Stimulated activated naive CD8-positive, alpha-beta T cell treated with anti-CD3 and anti-CD28 coated beads, Interleukin-15, Interleukin-2, amounts not matched to agents 100 U/mL and 50 U/mL, for 24 hours (primary cell): ENCODE data around the gene OR8D1.
A peak's percentile ranks its signal among the peaks of the same experiment; 100 is the strongest.
"Not testable (repeated sequence)": the region's sequence is repeated elsewhere in the genome, so short reads cannot be mapped to it uniquely, and the experiment has no call there.

Source experiments
- ATAC-seq: fragments of 150-1000 bp; cut with Tn5 transposase; one replicate; pipeline ENCODE4 v1.10.0; 2021
- DNase-seq: peaks from one replicate; pipeline ENCODE4 v3.0.0; 2021

The OR8D1 gene

DNA sequence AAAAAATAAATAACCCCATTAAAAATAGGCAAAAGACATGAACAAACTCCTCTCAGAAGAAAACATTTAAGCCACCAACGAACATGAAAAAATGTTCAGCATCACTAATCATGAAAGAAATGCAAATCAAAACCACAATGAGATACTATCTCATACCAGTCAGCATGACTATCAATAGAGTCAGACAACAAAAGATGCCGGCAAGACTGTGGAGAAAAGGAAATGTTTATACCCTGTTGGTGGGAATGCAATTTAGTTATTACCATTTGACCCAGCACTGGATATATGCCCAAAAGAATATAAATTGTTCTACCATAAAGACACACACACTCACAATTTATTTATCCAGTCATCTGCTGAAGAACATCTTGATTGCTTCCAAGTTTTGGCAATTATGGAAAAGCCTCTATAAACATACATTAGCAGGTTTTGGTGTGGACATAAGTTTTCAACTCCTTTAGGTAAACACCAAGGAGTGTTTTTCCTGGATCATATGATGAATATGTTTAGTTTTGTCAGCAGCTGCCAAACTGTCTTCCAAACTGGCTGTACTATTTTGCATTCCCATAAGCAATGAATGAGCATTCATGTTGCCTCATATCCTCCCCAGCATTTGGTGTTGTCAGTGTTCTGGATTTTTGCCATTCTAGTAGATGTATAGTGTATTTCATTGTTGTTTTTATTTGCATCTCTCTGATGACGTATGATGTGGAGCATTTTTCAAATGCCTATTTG is 28.0 kb downstream of the OR8D1 start:
- no peak for ATAC-seq
- DNase-seq = no peak

DNA sequence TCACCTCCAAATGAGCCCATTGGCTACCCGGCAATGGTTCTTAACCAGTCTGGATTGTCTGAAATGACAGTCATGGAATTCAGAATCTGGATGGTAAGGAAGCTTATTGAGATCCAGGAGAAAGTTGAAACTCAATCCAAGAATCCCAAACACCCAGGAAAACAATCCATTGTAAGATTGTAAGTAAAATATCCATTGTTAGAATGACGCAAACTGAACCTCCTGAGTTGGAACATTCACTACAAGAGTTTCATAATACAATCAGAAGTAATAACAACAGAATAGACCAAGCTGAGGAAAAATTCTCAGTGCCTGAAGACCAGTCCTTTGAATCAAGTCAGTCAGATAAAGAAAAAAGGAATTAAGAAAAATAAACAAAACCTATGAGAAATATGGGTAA is 35.5 kb downstream of the OR8D1 start:
- ATAC-seq = no peak
- DNase-seq = no peak

DNA sequence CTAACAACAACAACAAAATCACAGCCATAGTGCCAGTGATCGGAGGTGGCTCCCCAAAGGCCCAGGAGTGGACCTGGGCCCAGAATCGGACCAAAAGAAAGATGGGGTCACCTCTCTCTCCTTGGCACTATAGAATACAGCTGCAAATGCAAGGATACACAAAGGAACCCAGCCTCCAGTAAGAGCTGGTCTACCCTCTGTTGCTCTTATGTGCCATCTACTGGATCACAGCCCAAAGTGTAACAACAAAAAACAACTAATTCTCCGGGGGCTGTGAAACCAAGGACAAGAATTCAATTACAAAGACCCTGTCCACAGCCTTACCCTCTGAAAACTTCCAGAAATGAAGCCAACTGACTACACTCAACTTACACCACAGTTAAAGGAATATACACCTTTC is 35.9 kb downstream of the OR8D1 start:
- no peak for DNase-seq
- no peak for ATAC-seq

DNA sequence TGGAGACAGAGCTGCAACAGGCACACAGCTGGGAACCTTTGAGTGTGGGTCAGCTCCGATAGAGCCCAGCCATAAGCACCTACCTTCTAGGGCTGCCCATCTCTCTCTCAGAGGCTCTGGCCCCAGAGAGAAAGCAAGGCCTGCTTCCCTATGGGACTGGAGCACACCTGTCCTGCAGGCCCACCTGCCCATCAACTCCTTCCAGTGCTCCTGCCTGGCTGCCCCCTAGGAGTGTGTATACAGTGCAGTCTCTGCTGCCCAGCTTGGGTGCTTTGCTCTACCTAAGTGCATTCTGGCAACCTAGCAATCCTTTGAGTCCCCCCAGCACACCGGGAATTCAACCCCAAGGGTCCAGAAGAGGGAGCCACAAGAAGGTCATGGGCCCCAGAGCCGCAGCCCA is 36.5 kb downstream of the OR8D1 start:
- no peak for DNase-seq
- ATAC-seq = no peak

DNA sequence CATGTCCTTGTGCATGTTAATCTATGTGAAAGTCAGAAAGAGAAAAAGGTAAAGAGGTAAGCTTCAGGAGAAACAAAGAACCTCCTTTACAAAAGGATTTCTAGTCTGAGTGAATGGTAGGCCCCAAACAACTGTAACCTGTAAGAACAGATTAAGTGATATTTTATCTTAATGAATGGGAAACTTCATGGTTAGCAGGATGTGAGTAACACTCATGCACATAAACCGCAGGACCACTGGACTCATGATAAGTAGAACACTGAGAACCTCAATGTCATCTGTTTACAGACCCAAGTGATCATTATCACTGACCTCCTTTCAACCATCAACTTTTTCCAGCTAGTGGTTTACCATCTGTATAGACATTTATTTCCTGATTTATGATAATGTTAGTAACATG is 37.7 kb downstream of the OR8D1 start:
- DNase-seq (no peak), ATAC-seq (peak; percentile 75)

DNA sequence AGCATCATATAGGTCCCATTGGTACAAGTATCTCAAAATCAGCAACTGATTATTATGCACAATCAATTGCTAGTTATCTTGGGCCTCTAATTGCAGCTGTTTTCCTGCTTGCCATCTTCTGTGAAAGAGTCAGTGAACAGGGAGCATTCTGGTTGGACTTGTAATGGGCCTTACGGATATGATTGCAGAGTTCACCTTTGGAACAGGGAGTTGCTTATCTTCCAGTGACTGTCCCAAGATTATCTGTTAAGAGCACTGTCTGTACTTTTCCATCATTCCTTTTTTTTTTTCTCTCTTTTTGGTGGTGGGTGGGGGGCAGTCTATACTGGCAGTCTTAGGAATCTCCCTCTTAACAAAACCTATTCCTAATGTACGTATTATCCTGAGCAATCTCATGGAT is 39.7 kb downstream of the OR8D1 start:
- ATAC-seq (no peak), DNase-seq (no peak)

DNA sequence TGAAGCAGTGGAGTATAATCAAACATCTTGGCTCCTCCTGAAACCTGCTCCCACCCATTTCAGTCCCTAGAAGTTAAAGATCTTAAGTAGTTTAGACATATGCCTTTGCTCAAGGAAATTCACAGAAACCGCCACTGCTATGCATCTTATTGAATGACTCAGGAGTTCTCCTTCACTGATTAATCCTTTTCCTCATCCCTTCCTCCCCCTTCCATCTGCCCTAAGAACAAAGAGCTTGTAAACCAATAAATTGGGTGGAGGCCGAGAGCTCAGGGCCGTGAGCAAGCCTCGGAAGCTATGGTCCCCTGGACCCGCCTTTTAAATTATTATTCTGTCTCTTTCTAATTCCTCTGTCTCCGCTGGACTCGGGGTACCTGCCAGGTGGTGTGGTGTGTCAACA is 42.9 kb downstream of the OR8D1 start:
- ATAC-seq, DNase-seq: not testable (repeated sequence)

DNA sequence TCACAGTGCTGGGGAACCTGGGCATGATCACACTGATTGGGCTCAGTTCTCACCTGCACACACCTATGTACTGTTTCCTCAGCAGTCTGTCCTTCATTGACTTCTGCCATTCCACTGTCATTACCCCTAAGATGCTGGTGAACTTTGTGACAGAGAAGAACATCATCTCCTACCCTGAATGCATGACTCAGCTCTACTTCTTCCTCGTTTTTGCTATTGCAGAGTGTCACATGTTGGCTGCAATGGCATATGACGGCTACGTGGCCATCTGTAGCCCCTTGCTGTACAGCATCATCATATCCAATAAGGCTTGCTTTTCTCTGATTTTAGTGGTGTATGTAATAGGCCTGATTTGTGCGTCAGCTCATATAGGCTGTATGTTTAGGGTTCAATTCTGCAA is 48.7 kb downstream of the OR8D1 start:
- not testable (repeated sequence) for DNase-seq, ATAC-seq

DNA sequence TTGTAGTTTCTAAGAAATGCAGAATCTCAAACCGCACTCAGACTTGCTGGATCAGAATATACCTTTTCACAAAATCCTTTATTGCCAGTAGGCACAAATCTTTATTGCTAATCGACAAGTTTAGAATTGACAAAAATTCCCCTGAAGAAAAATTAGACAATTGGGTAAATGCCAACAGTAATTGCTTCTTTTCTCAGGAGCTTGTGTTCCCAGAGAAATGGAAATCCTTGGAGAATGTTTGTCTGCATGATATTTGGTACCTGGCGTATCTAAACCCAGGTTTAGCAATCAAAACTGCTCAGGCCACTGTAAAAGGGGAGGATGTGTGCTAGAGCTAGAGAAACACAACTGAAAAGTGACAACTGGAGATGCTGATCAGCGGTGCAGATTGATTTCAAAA is 57.7 kb downstream of the OR8D1 start, which contains the start of gene OR8G5:
OR8G5 (plus strand) TSS at position 301 of the 400 bp plus-strand sequence. CDS start 8,556 bp downstream, outside the sequence.
- ATAC-seq (no peak), DNase-seq (no peak)
